NCI-H1092 (cell line): ENCODE results near the gene OSGIN1.

Experiments
- DNase-seq: peaks from one replicate; lab custom pipeline; 2025; lab: John Stamatoyannopoulos, UW

The OSGIN1 gene

DNA sequence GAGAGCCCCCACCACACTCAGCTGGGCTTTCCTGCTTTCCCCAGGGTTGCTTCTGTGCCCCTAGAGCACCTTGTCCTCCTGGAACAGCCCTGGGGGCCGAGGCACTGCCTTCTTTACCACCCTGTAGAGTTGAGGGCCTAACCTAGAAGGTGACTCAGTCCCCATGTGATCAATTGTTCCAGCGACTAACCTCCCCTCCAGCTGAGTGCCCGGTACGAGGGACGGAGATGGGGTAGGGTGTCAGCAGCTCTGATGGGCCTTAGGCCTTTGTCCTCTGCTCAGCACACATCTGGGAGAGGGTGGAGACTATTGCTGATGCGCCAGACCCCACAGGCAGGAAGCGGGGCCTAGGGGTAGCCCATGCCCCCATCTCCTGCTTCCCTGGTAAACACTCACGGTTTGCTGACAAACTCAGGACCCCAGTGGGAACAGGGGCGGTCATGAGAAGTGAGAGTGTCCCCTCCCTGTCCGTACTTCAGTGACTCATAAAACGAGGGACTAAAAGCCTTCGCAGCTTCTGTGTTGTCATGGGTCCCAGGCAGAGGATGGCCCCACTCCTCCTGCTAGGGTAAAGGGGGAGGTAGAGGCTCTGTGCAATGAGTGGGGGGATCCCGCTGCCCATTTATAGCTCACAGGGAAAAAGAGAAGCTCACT lies 48.1 kb downstream of the OSGIN1 start:
- DNase-seq = no peak

DNA sequence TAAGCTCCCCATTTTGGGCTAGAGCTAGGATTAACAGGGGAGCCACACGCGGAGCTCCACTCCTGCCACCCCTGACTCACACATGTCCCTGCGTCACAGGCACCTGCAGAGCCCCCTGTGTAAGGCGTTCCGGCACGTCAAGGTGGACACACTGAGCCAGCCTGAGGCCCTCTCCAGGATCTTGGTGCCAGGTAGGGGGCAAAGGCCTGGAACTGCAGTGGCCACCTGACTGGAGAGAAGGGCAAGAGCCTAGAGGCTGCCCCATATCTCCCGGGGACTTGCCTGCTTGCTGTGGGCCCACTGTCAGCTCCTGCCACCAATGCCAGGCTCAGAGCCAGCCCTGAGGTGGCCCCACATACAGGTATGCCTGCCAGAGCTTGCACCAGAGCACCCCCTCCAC lies 48.7 kb downstream of the OSGIN1 start:
- DNase-seq = no peak

DNA sequence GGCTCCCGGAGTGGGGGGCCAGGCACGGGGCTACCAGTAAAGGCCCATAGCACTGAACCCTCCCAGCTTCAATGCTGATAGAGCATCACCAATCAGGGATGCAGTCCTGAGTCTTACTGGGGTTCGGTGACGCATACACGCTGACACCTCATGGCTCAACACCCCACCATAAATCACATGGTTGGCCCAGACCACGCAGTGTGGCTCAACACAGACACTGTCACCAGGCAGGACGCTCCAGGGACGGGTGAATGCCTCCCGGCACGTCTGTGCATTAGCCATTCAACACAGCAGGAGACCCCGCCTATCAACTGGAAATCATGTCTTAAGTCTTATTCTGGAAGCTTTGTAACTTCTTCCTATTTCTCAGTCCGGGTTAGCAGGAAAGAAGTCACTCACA lies 50.0 kb downstream of the OSGIN1 start:
- DNase-seq = no peak

DNA sequence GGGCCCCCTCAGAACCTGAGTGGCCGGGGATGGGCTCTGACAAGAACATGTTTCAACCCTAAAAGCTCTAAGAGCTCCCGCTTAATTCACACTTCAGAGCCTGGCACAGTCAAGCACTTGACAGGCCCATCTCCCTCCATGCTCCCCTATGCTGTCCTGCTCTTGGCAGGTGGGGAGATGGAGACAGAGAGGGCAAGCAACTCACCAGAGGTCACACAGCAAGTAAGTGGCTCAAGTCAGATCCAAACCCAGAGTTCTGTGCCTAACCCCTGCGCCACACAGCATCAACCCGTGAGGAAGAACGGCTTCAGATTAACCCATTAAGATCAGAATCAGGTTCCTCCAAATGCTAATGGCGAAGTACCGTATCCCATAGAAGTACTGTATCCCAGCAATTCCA lies 51.4 kb downstream of the OSGIN1 start:
- DNase-seq = no peak

DNA sequence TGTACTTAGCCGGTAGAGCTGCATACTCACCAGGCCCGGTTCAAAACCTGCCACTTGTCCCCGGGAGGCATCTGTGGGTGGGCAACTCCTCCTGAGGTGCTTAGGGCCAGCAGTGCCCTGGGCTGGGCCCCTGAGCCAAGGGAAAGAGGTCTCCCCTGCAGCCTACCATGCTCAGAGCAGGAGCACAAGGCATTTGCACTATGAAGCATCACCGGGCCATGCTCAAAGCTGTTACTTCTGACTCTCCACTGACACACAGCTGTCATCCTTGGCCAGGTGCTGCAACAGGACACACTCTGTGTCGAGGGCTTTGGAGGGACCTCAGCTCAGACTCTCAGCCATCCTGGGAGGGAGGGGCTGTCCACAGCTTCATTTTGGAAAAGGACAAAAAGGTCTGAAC lies 52.4 kb downstream of the OSGIN1 start:
- no peak for DNase-seq

DNA sequence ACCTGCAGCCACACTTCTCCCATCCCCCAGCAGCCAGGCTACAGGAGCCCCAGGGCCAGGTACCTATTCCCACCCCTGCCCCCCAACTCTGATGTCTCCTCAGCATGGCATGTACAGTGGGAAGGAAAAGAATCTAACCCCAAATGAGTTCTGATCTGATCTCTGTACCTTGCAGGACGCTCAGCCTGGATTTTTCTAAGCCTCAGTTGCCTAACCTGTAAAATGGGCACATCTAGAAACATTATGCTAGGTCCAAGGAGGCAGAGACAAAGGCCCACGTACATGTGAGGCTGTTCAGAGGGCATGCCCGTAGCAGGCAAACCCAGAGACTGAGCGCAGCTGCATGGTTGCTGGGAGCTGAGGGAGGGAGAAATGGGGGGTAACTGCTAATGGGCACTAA lies 54.5 kb downstream of the OSGIN1 start:
- no peak for DNase-seq

DNA sequence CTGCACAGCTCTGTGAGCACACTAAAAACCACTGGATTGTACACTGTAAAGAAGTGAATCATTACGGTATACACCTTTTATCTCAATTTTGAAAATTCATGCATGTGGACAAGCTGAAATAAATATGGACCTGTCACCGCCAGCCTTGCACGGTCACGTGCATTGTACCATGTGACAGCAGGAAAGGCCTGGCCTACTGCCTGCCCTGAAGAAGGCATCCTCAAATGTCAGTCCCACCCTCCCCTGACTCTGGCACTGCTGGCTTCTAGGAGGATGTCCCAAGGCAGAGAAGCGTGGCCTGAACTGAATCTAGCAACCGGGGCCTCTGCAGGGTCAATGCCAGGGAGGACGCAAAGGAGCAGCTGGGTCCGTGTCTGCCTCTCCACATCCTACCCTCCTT lies 54.9 kb downstream of the OSGIN1 start:
- no peak for DNase-seq

DNA sequence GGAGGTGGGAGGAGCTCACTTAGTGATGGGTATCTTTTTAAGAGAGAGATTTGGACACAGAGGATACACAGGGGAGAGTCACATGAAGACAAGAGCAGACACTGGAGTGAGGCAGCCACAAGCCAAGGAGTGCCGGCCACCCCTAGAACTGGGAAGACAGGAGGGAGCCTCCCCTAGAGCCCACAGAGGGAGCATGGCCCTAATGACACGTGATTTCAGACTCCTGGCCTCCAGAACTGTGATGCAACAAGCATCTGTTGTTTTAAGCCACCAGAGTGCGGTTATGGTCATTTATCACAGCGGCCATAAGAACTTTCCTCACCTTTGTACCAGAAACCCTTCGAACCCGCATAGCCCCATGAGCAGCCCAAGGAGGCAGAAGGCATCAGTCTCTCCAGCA lies 56.2 kb downstream of the OSGIN1 start:
- no peak for DNase-seq

DNA sequence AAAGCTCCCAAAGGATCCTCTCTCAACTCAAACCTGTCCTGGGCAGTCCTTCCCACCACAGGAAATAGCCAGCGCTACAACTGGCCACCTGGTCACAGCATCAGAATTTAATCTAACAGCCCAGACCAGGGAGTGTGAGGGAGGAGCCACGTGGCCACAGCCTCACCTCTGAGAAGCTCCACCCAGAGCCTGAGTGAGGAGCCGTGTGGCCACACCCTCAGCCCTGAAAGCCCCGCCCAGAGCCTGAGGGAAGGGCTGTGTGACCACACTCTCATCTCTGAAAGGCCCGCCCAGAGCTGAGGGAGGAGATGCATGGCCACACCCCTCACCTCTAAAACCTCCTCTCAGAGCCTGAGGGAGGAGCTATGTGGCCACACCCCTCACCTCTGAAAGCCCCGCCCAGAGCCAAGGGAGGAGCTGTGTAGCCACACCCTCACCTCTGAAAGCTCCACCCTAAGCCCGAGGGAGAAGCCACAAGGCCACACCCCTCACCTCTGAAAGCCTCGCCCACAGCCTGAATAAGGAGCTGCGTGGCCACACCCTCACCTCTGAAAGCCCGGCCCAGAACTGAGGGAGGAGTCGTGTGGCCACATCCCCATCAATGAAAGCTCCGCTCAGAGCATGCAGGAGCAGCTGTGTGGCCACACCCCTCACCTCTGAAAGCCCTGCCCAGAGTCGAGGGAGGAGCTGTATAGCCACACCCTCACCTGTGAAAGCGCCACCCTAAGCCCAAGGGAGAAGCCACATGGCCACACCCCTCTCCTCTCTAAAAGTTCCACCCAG lies 60.9 kb downstream of the OSGIN1 start:
- DNase-seq = no peak

DNA sequence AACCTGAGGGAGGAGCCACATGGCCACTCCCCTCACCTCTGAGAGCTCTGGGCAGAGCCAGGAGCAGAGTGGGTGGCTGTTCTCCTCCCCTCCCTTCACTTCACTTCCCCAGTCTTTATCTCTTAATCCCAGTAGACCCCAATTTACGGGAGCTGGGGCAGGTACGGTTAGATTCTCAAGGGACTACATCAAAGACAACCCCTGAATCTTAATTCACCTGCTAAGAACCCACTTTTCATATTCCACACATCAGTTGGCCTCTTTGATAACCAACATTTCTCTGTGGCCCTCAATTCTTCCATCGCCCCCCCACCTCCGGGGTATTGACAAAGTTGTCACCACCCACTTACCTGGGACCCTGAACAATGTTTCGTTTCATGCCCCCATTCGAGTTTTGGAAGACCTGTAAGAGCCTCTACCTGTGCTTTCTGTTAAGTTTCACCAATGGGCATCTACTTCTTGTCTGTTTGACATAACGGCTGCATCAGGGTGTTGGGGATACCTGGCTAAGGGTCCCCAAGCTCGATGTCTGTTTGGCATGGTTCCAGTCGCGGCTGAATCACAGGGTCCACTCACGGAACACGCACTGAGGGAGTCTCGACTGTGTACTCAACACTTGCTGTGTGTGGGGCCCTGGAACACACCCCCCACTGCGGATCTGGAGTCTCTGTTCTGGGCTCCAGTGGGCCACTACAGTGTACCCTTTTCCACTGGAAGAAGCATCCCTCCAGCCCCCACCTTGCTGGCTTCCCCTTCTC lies 61.7 kb downstream of the OSGIN1 start:
- DNase-seq = no peak

DNA sequence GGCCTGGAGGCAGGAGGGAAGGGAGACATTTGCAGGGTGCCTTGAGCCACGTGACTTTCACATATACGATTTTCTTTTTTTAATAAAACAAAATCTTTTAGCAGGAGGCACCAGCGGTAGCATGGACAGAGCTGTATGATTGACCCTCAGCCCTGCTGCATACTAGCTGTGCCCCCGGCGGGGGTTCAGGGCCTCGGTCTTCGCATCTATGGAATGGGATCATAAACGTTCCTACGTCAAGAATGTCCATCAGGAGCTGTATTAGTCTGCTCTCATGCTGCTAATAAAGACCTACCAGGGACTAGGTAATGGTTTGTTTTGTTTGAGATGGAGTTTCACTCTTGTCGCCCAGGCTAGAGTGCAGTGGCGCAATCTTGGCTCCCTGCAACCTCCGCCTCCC lies 62.4 kb downstream of the OSGIN1 start:
- no peak for DNase-seq
